Measurements from ENCODE around the gene TNFRSF13B. TPM values are rescaled to one million over a fixed set of nuclear protein-coding genes. Genes with fewer than 3 reads are reported as not detected.
"Not testable (repeated sequence)": the region's sequence is repeated elsewhere in the genome, so short reads cannot be mapped to it uniquely, and the experiment has no call there.

The TNFRSF13B gene
- total RNA-seq, 2 donors from 2014 or later: not detected

- H3K36me3 ChIP-seq: no peaks in the 10 kb centered on the region
- H3K27me3 ChIP-seq: no peaks in the 10 kb centered on the region
- no peak overlapping the region for H3K4me3 ChIP-seq
- no peak for TF ChIP-seq CTCF (IDR thresholded peaks at IDR 0.05)
- H3K27ac ChIP-seq: no peak overlapping the region
- DNase-seq (ENCODE audit: low spot score): no peak
- no peaks in the 10 kb centered on the region for H3K9me3 ChIP-seq
- no peaks in the 10 kb centered on the region for H3K4me1 ChIP-seq
These were observed 49.4 kb downstream of the TNFRSF13B start for GRCh38 chr17:16922386-16923096.

- H3K4me1 ChIP-seq; H3K4me3 ChIP-seq; H3K36me3 ChIP-seq; H3K9me3 ChIP-seq; H3K27me3 ChIP-seq; H3K27ac ChIP-seq; DNase-seq (ENCODE audit: low spot score): not testable (repeated sequence)
These were observed 50.5 kb downstream of the TNFRSF13B start for GRCh38 chr17:16921451-16921850.

GRCh38 chr17:16920628-16921020, 51.3 kb downstream of the TNFRSF13B start:
- H3K9me3 ChIP-seq: no peaks in the 10 kb centered on the region
- H3K4me1 ChIP-seq: no peaks in the 10 kb centered on the region
- TF ChIP-seq CTCF (IDR thresholded peaks at IDR 0.05): no peak
- no peak overlapping the region for H3K27ac ChIP-seq
- no peaks in the 10 kb centered on the region for H3K27me3 ChIP-seq
- DNase-seq (ENCODE audit: low spot score): no peak
- no peaks in the 10 kb centered on the region for H3K36me3 ChIP-seq
- H3K4me3 ChIP-seq: no peak overlapping the region

- Histone ChIP-seq H3K27ac (no peak overlapping the region), H3K4me1 (no peaks in the 10 kb centered on the region), H3K4me3 (no peak overlapping the region), H3K27me3 (no peaks in the 10 kb centered on the region), H3K9me3 (no peaks in the 10 kb centered on the region), H3K36me3 (no peaks in the 10 kb centered on the region)
- no peak for TF ChIP-seq CTCF (IDR thresholded peaks at IDR 0.05)
- no peak for DNase-seq (ENCODE audit: low spot score)
These were observed 52.0 kb downstream of the TNFRSF13B start for GRCh38 chr17:16919663-16920627.

- Histone ChIP-seq H3K27me3 (no peaks in the 10 kb centered on the region), H3K27ac (no peak overlapping the region), H3K4me3 (no peak overlapping the region), H3K4me1 (no peaks in the 10 kb centered on the region), H3K36me3 (no peaks in the 10 kb centered on the region), H3K9me3 (no peaks in the 10 kb centered on the region)
- DNase-seq (ENCODE audit: low spot score): no peak
- no peak for TF ChIP-seq CTCF (IDR thresholded peaks at IDR 0.05)
These were observed 53.5 kb downstream of the TNFRSF13B start for GRCh38 chr17:16918443-16918842.

GRCh38 chr17:16917671-16918394, 54.1 kb downstream of the TNFRSF13B start:
- H3K36me3 ChIP-seq: no peaks in the 10 kb centered on the region
- no peak overlapping the region for H3K27ac ChIP-seq
- no peak for TF ChIP-seq CTCF (IDR thresholded peaks at IDR 0.05)
- H3K4me1 ChIP-seq: no peaks in the 10 kb centered on the region
- H3K27me3 ChIP-seq: no peaks in the 10 kb centered on the region
- no peak overlapping the region for H3K4me3 ChIP-seq
- H3K9me3 ChIP-seq: no peaks in the 10 kb centered on the region
- DNase-seq (ENCODE audit: low spot score): no peak
